WTC11 (cell line): ENCODE results near the gene MCF2L.

Experiments
- CBFB ChIP-seq: sonication (generic); formaldehyde crosslinking; IDR thresholded peaks from 2 replicates; pipeline ENCODE4 v1.8.1; 2022; ENCODE audit warnings: mild to moderate bottlenecking, low read depth, missing genetic modification reagents
- MXD4 ChIP-seq: fragments of 250-450 bp; sonication (Bioruptor Pico); IDR thresholded peaks from 2 replicates; pipeline ENCODE4 v1.8.0; 2021; ENCODE audit warnings: mild to moderate bottlenecking, moderate library complexity, borderline replicate concordance
- ZNF121 ChIP-seq: sonication (generic); formaldehyde crosslinking; IDR thresholded peaks from 2 replicates; pipeline ENCODE4 v1.8.0; 2023; ENCODE audit warnings: missing genetic modification reagents
- ZNF232 ChIP-seq: sonication (generic); formaldehyde crosslinking; IDR thresholded peaks from 2 replicates; pipeline ENCODE4 v1.8.0; 2022; ENCODE audit warnings: mild to moderate bottlenecking, missing genetic modification reagents
- ZNF317 ChIP-seq: sonication (generic); formaldehyde crosslinking; IDR thresholded peaks from 2 replicates; pipeline ENCODE4 v1.8.1; 2023; ENCODE audit warnings: low read depth, mild to moderate bottlenecking, moderate library complexity, missing genetic modification reagents, borderline replicate concordance
- TF ChIP-seq, protein P1 (sequence below): fragments of 200-600 bp; IDR thresholded peaks from 2 replicates; pipeline ENCODE4 v1.8.0; 2022; ENCODE audit warnings: antibody characterized with exemption
- TF ChIP-seq, protein P2 (sequence below): sonication (generic); formaldehyde crosslinking; IDR thresholded peaks from 2 replicates; pipeline ENCODE4 v1.8.0; 2022; ENCODE audit warnings: mild to moderate bottlenecking, missing genetic modification reagents
- TF ChIP-seq, protein P3 (sequence below): sonication (generic); formaldehyde crosslinking; IDR thresholded peaks from 2 replicates; pipeline ENCODE4 v1.8.0; 2022; ENCODE audit warnings: mild to moderate bottlenecking, missing genetic modification reagents
- TF ChIP-seq, protein P4 (sequence below): fragments of 250-450 bp; sonication (Bioruptor Pico); IDR thresholded peaks from 2 replicates; pipeline ENCODE4 v2.1.2; 2022; ENCODE audit warnings: mild to moderate bottlenecking, moderate library complexity

DNA sequence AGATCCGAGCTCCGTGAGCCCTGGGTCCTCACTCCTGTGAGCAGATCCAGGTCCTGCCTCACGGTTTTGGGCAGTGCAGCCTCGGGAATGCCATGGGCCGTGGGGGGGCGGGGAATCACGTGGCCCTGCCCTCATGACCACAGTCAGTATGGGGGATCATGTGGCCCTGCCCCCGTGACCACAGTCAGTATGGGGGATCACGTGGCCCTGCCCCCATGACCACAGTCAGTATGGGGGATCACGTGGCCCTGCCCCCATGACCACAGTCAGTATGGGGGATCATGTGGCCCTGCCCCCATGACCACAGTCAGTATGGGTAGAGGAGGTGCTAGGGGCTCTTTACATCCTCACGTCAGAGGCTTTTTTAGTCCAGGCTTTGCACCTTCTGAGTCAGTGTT, 72.3 kb downstream of the MCF2L start:
- TF ChIP-seq, protein P1, sequence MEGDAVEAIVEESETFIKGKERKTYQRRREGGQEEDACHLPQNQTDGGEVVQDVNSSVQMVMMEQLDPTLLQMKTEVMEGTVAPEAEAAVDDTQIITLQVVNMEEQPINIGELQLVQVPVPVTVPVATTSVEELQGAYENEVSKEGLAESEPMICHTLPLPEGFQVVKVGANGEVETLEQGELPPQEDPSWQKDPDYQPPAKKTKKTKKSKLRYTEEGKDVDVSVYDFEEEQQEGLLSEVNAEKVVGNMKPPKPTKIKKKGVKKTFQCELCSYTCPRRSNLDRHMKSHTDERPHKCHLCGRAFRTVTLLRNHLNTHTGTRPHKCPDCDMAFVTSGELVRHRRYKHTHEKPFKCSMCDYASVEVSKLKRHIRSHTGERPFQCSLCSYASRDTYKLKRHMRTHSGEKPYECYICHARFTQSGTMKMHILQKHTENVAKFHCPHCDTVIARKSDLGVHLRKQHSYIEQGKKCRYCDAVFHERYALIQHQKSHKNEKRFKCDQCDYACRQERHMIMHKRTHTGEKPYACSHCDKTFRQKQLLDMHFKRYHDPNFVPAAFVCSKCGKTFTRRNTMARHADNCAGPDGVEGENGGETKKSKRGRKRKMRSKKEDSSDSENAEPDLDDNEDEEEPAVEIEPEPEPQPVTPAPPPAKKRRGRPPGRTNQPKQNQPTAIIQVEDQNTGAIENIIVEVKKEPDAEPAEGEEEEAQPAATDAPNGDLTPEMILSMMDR: no peak
- TF ChIP-seq ZNF232 (CRISPR knock-in tag) (no peak), CBFB (CRISPR knock-in tag) (no peak), ZNF317 (CRISPR knock-in tag) (no peak), ZNF121 (CRISPR knock-in tag) (no peak), MXD4 (CRISPR knock-in tag) (no peak)
- TF ChIP-seq, protein P2, sequence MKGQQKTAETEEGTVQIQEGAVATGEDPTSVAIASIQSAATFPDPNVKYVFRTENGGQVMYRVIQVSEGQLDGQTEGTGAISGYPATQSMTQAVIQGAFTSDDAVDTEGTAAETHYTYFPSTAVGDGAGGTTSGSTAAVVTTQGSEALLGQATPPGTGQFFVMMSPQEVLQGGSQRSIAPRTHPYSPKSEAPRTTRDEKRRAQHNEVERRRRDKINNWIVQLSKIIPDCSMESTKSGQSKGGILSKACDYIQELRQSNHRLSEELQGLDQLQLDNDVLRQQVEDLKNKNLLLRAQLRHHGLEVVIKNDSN (CRISPR knock-in tag): no peak
- TF ChIP-seq, protein P3, sequence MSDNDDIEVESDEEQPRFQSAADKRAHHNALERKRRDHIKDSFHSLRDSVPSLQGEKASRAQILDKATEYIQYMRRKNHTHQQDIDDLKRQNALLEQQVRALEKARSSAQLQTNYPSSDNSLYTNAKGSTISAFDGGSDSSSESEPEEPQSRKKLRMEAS (CRISPR knock-in tag): no peak
- TF ChIP-seq, protein P4, sequence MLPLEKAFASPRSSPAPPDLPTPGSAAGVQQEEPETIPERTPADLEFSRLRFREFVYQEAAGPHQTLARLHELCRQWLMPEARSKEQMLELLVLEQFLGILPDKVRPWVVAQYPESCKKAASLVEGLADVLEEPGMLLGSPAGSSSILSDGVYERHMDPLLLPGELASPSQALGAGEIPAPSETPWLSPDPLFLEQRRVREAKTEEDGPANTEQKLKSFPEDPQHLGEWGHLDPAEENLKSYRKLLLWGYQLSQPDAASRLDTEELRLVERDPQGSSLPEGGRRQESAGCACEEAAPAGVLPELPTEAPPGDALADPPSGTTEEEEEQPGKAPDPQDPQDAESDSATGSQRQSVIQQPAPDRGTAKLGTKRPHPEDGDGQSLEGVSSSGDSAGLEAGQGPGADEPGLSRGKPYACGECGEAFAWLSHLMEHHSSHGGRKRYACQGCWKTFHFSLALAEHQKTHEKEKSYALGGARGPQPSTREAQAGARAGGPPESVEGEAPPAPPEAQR (CRISPR knock-in tag): no peak
